Measurements from ENCODE around the gene THSD7B. TPM values are rescaled to one million over a fixed set of nuclear protein-coding genes. Genes with fewer than 3 reads are reported as not detected.
"Not testable (repeated sequence)": the region's sequence is repeated elsewhere in the genome, so short reads cannot be mapped to it uniquely, and the experiment has no call there.

Gene THSD7B, protein sequence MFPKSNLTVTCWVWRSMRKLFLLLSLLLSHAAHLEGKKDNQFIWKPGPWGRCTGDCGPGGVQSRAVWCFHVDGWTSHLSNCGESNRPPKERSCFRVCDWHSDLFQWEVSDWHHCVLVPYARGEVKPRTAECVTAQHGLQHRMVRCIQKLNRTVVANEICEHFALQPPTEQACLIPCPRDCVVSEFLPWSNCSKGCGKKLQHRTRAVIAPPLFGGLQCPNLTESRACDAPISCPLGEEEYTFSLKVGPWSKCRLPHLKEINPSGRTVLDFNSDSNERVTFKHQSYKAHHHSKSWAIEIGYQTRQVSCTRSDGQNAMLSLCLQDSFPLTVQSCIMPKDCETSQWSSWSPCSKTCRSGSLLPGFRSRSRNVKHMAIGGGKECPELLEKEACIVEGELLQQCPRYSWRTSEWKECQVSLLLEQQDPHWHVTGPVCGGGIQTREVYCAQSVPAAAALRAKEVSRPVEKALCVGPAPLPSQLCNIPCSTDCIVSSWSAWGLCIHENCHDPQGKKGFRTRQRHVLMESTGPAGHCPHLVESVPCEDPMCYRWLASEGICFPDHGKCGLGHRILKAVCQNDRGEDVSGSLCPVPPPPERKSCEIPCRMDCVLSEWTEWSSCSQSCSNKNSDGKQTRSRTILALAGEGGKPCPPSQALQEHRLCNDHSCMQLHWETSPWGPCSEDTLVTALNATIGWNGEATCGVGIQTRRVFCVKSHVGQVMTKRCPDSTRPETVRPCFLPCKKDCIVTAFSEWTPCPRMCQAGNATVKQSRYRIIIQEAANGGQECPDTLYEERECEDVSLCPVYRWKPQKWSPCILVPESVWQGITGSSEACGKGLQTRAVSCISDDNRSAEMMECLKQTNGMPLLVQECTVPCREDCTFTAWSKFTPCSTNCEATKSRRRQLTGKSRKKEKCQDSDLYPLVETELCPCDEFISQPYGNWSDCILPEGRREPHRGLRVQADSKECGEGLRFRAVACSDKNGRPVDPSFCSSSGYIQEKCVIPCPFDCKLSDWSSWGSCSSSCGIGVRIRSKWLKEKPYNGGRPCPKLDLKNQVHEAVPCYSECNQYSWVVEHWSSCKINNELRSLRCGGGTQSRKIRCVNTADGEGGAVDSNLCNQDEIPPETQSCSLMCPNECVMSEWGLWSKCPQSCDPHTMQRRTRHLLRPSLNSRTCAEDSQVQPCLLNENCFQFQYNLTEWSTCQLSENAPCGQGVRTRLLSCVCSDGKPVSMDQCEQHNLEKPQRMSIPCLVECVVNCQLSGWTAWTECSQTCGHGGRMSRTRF (N-terminal part only)
- total RNA-seq = 0.10 TPM

DNA sequence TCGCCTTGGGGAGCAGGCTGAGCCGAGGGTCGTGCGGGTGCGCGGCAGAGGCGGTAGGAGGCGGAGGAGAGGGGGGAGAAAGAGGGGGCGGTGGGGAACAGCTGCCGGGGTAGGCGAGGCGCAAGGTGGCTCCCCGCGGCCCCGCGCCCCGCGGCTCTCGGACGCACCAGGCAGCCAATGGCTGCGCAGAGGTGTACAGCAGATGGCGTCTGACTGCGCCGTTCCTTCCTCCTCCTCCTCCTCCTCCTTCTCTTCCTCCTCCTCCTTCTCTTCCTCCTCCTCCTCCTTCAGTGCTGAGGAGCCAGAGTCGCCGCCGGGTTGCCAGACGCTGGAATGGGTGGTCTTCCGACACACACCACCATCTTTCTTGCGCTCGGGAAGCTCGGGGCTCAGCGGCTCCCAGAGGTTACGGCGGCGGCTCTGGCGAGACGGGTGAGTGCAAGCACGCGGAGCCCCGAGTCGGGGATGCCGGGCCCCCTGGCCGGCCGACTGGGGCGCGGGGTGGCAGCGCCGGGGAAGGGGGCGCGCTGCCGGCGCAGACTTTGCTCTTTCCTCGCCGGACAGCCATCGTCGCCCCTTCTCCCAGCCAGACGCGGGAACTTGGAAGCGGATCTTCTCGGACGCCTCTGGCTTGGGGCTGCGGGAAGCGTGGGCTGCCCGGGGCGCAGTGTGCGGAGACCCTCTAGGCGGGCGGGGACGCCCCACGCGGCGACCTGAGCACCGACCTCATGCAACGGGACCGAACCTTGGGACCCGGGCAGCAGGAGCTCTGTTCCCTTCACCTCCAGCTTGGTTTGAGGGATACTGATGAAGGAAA, at the start of gene THSD7B:
TSS of gene THSD7B (plus strand) at position 290 of the 817 bp plus-strand sequence. CDS start 116,634 bp downstream, outside the sequence.
- no peak for DNase-seq (ENCODE audit: low spot score)
- peak; percentile 38 for ATAC-seq

GRCh38 chr2:136718273-136718672, 47.1 kb upstream of the THSD7B start:
- ATAC-seq (no peak), DNase-seq (ENCODE audit: low spot score) (no peak)

DNA sequence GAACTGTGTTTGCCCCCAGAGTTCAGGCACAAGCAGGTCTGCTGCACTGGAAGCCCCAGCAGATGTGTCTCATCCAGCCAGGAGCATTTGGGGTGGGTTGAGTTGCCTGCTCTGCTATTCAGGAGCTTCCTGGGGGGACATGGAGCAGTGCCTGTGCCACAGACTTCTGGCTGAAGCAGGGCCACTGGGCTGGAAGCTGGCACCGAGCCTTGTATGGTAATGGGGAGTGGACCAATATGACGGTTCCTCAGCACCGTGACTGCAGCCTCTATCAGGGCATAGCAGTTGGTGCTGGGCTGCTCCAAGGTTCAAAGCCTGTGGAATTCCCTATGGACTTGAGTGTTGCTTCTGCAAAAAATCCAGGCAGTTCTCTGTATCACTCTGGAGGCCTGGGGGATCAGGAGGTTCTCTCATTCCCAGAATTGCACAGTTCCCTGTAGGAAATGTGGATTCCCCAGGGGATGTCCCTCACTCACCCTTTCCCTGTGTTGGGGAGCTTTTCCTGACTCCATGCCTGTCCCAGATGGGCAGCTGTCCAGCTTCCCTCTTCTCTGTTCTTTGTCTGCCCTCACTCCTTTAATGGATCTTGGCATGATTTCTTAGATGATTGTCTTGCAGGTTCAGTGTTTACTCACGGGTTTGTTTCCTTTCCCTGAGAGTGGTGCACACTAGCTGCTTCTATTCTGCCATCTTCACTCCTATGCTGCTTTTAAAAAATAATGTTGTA, 37.2 kb upstream of the THSD7B start:
- ATAC-seq = no peak
- no peak for DNase-seq (ENCODE audit: low spot score)

DNA sequence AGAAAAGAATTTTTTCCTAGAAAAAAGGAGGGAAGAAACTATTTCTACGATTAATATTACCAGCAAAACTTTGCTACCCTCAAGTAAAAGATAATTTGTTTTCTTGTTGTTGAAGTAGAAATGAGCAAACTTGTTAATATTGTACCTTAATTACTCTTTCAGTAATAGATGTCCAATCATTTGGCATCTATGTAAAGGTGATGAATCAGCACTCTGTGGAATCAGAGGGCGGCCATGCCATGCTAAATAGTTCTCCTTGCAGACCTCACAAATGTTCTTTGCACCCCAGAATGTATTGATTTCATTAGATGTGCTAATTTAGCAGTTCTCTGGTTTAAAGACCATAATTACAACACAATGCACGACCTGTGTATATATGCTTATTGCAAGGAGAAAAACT, 29.1 kb upstream of the THSD7B start:
- ATAC-seq (no peak), DNase-seq (ENCODE audit: low spot score) (no peak)

DNA sequence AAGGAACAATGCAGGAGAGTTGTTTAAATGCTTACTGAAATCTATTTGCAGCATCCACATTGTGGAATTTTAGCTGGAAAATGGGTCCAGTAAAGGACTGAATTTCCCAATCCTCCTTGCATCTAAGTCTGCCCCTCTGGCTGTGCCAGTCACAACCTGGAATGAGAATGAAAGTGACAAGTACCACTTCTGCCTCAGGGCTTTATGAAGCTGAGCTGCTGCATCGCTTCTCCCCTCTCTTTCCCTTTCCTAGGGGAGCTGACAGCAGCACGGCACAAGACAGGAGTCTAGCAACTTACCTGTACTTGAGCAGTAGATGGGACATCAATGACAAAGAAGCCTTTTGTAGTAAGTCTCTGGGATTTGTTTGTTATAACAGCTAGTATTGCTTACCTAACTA, 27.3 kb upstream of the THSD7B start:
- no peak for DNase-seq (ENCODE audit: low spot score)
- no peak for ATAC-seq

GRCh38 chr2:136741471-136741870, 23.9 kb upstream of the THSD7B start:
- DNase-seq (ENCODE audit: low spot score) (no peak), ATAC-seq (no peak)

GRCh38 chr2:136750065-136750464, 15.3 kb upstream of the THSD7B start:
- DNase-seq (ENCODE audit: low spot score) = no peak
- ATAC-seq = no peak

GRCh38 chr2:136751406-136751805, 13.9 kb upstream of the THSD7B start:
- DNase-seq (ENCODE audit: low spot score) (no peak), ATAC-seq (no peak)

DNA sequence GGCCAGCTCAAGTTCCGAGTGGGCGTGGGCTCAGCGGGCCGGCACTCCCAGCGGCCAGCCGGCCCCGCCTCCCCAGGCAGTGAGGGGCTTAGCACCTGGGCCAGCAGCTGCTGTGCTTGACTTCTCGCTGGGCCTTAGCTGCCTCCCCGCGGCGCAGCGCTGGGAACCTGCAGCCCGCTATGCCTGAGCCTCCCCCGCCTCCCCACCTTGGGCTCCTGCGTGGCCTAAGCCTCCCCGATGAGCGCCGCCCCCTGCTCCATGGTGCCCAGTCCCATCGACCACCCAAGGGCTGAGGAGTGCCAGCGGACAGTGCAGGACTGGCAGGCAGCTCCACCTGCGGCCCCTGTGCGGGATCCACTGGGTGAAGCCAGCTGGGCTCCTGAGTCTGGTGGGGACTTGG, 6.8 kb upstream of the THSD7B start:
- not testable (repeated sequence) for DNase-seq (ENCODE audit: low spot score); ATAC-seq

DNA sequence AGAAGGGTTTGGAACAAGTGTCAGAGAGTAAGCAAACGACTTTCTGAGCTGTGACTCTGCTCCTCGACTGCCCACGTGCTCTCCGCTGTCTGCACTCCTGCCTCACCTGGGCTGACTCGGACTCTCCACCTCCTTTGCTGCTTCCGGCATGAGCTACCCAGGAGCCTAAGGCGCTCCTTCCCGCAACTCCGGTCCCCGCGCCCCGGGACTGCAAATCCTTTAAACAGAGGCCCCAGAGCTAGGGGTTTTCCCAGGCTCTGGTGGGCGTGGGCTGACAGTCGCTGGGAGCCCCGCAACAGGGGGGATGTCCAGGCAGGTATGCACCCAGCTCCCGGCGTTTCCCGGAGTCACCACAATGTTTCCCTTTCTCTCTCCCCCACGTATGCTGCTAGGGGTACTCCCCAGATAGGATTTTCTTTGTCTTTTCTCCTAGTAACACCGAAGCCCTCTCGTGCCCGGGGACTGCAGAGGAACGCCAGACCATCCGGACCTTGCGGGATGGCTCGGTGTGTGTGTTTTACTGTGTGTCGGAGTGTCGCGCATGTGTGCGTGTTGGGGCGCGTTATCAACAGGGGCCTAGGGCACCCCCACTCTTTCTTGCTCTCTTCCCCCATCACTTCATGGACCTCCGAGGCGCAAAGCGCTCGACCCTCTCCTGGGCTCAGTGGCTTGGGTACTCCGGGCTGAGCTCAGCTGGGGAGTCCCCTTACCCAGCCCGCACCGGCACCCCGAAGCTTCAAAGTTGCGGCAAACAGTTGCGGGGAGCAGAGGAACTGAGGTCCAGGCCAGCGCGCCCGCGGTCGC, 691 bp upstream of the THSD7B start:
- DNase-seq (ENCODE audit: low spot score) = no peak
- no peak for ATAC-seq

- DNase-seq (ENCODE audit: low spot score) (no peak), ATAC-seq (peak; percentile 43)
Observed at GRCh38 chr2:136766073-136766404, 694 bp downstream of the THSD7B start.

- no peak for DNase-seq (ENCODE audit: low spot score)
- ATAC-seq = no peak
Observed at GRCh38 chr2:136767030-136767429, 1.7 kb downstream of the THSD7B start.

DNA sequence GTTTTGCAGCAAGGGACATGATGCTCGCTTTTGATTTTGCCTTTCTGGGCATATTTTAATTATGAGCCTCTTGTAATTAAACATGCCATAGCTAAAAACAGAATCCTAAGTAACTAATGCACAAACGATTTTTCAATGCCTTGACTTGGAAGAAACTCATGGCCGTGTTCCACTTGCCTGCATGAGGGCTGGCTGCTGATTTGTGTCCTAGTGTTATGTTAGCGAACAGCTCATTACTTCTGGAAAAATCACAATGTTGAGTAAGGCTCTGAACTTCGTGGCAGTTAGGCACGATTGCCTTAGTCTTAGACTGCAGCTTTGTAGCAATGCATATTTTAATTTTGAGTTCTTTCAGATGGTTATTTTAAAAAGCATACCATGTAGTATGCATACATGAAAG, 4.5 kb downstream of the THSD7B start:
- DNase-seq (ENCODE audit: low spot score) (no peak), ATAC-seq (no peak)

GRCh38 chr2:136770384-136770783, 5.0 kb downstream of the THSD7B start:
- ATAC-seq (no peak), DNase-seq (ENCODE audit: low spot score) (no peak)

DNA sequence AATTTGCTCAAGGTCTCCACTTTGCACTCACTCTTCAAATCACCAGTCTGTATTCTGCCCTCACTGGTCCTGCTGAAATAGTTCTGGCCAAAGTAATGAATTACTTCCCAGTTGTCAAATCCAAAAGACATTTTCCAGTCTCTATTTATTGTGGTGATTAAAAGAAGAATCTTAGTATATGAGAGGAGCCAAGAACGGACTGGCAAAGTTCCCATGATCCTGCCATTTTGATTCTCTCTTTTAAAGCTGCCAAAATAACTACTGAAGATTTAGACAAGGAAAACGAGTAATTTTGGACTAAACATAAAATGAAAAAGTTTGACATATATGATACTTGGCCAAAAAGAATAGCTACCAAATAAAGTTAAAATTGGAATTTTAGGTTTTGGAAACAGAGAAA, 12.0 kb downstream of the THSD7B start:
- DNase-seq (ENCODE audit: low spot score) = no peak
- ATAC-seq = no peak

GRCh38 chr2:136783856-136784255, 18.5 kb downstream of the THSD7B start:
- ATAC-seq = no peak
- DNase-seq (ENCODE audit: low spot score) = no peak

DNA sequence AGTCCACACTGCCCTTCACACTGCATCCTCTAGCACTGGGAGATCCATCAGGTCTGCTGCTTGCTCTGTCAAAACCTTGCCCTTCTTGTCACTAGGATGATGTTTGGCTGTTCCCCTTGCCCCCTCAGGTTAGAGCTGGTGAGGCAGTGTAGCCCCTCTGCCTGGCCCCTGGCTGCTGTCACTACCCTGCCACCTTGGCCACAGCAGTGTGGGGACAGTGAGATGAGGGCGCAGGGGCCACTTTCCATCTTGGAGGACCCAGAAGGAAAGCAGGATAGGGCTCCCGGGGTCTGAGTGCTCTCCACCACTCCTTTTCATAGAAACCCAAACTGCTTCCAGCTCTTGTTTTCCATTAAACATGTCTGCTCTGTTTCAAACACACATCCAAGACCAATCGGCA, 19.9 kb downstream of the THSD7B start:
- no peak for DNase-seq (ENCODE audit: low spot score)
- no peak for ATAC-seq

DNA sequence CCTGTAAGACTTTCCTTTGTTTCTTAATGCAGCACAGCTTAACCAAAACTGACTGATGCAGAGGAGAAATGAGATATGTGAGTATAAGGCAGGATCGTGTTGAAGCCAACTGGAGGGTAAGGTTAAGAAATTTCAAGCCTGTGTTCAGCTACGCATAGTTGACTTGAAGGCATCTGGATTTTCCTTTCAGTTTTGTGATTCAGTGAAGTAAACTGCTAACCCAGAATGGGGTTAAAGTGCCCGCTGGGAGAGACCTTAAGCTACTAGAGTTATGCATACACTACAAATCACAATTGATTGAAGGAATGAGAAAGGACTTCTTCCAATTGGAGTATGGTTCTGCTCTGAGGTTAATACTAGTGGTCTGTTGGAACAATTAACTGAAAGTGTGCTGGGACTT, 22.6 kb downstream of the THSD7B start:
- no peak for ATAC-seq
- no peak for DNase-seq (ENCODE audit: low spot score)

GRCh38 chr2:136796339-136796738, 31.0 kb downstream of the THSD7B start:
- DNase-seq (ENCODE audit: low spot score) (no peak), ATAC-seq (no peak)
